Stomach (tissue), 4 donors: ENCODE results near the gene NLGN4X.

ENCODE experiments used
- CTCF ChIP-seq, 7 experiments: fragments of 450-650 bp in 4 of 7; fragments of 200-600 bp in 3 of 7; sonication (generic) in 3 of 7; IDR thresholded peaks; one replicate each; pipeline ENCODE4 v1.5.1; 2016 to 2019; ENCODE audit warnings: antibody characterized with exemption in 7 of 7, control low read depth in 2 of 7, mild to moderate bottlenecking in 1 of 7
- EP300 ChIP-seq: sonication (generic); formaldehyde crosslinking; IDR thresholded peaks from one replicate; pipeline ENCODE4 v1.6.1; 2017; ENCODE audit warnings: antibody characterized with exemption
- POLR2A ChIP-seq, 4 donors: fragments of 450-650 bp; IDR thresholded peaks; one replicate each; pipeline ENCODE4 v1.6.1; 2016; ENCODE audit warnings: antibody characterized with exemption in 4 of 4, control low read depth in 2 of 4, mild to moderate bottlenecking in 1 of 4, moderate library complexity in 1 of 4
- POLR2AphosphoS5 ChIP-seq, 3 donors: sonication (generic); formaldehyde crosslinking; IDR thresholded peaks; one replicate each; pipeline ENCODE4 v1.6.1; 2016; ENCODE audit warnings: antibody characterized with exemption in 3 of 3

GRCh38 chrX:6262959-6263358, 34.3 kb upstream of the NLGN4X start:
- TF ChIP-seq CTCF (IDR thresholded peaks at IDR 0.05) (no peak), EP300 (no peak), POLR2A (IDR thresholded peaks at IDR 0.05) (no peak), POLR2AphosphoS5 (IDR thresholded peaks at IDR 0.05) (no peak)
